Esophagus squamous epithelium (tissue), 5 donors: Measurements from ENCODE around the gene PHOSPHO1. TPM values are rescaled to one million over a fixed set of nuclear protein-coding genes. Genes with fewer than 3 reads are reported as not detected.

ENCODE experiments used
- DNase-seq: peaks from one replicate; lab custom pipeline; 2025; lab: John Stamatoyannopoulos, UW
- H3K27ac ChIP-seq, 4 donors: fragments of 200-600 bp; sonication (generic); one replicate each; pipeline ENCODE4 v1.5.1; 2016 to 2019; ENCODE audit warnings: mild to moderate bottlenecking in 1 of 4
- H3K27me3 ChIP-seq, 4 donors: fragments of 200-600 bp; sonication (generic); 1 replicate in 3 of 4; 2 replicates in 1 of 4; pipeline versions ENCODE4 v1.5.1 to v1.6.0; 2017 to 2021; ENCODE audit warnings: antibody characterized with exemption in 1 of 4
- H3K36me3 ChIP-seq, 3 donors: fragments of 200-600 bp; sonication (generic); one replicate each; pipeline ENCODE4 v1.5.1; 2016 to 2019
- H3K4me1 ChIP-seq, 3 donors: fragments of 200-600 bp; sonication (generic); one replicate each; pipeline ENCODE4 v1.5.1; 2017 to 2019
- H3K4me3 ChIP-seq, 4 donors: fragments of 200-600 bp; sonication (generic); 1 replicate in 3 of 4; 2 replicates in 1 of 4; pipeline ENCODE4 v1.5.1; 2016 to 2019; ENCODE audit warnings: mild to moderate bottlenecking in 2 of 4, moderate library complexity in 1 of 4
- H3K9me3 ChIP-seq, 3 donors: fragments of 200-600 bp; sonication (generic); one replicate each; pipeline ENCODE4 v1.5.1; 2016 to 2019
- POLR2A ChIP-seq, 4 donors: fragments of 450-650 bp; IDR thresholded peaks; one replicate each; pipeline ENCODE4 v1.6.1; 2017; ENCODE audit warnings: antibody characterized with exemption in 4 of 4, mild to moderate bottlenecking in 4 of 4, moderate library complexity in 3 of 4
- WGBS, 2 donors: methylation state at CpG; one replicate each; pipeline ENCODE4 v1.1.5; 2018; 5-methylcytosine and 5-hydroxymethylcytosine counted together
- intact Hi-C: fragments of 100-400 bp; cut with DNase I; formaldehyde crosslinking; loops from one replicate; pipeline ENCODE4 v1.15.0; 2022
- total RNA-seq, 4 donors: library from RNA; depleted of rRNA; stranded (reverse); fragments of >200 nt; gene quantifications; one replicate each; pipeline ENCODE4 v1.1.0, GENCODE V29; 2016
- TF ChIP-seq, protein P1 (sequence below), 6 experiments: fragments of 450-650 bp in 4 of 6; fragments of 200-600 bp in 2 of 6; sonication (generic) in 2 of 6; IDR thresholded peaks; one replicate each; pipeline ENCODE4 v1.5.1; 2016 to 2019; ENCODE audit warnings: antibody characterized with exemption in 6 of 6, mild to moderate bottlenecking in 4 of 6, moderate library complexity in 4 of 6
- donor health status: DM: yes; HTN: yes; CAD: no.

The PHOSPHO1 gene
- total RNA-seq, 4 donors from 2014 or later: 0.38 to 2.4 TPM; not detected in 2

GRCh38 chr17:49193513-49194296, 36.9 kb downstream of the PHOSPHO1 start:
- WGBS, 2 donors: 7 to 9% methylated on average over 17 of the region's 21 CpGs
- Histone ChIP-seq H3K4me1 (peaks cover 0 to 31% (median 0%) of the 10 kb centered on the region in 3 donors), H3K27me3 (no peaks in the 10 kb centered on the region), H3K9me3 (no peaks in the 10 kb centered on the region), H3K27ac (peak overlapping the region; percentile 62 to 96 (median 86)), H3K36me3 (no peaks in the 10 kb centered on the region), H3K4me3 (peak overlapping the region; percentile 48 to 88 (median 84))
- no peak for DNase-seq
- intact Hi-C loops: no loop called here
- peak in 1 of 4 donors; percentile 20 for TF ChIP-seq POLR2A (IDR thresholded peaks at IDR 0.05)
- TF ChIP-seq, protein P1, sequence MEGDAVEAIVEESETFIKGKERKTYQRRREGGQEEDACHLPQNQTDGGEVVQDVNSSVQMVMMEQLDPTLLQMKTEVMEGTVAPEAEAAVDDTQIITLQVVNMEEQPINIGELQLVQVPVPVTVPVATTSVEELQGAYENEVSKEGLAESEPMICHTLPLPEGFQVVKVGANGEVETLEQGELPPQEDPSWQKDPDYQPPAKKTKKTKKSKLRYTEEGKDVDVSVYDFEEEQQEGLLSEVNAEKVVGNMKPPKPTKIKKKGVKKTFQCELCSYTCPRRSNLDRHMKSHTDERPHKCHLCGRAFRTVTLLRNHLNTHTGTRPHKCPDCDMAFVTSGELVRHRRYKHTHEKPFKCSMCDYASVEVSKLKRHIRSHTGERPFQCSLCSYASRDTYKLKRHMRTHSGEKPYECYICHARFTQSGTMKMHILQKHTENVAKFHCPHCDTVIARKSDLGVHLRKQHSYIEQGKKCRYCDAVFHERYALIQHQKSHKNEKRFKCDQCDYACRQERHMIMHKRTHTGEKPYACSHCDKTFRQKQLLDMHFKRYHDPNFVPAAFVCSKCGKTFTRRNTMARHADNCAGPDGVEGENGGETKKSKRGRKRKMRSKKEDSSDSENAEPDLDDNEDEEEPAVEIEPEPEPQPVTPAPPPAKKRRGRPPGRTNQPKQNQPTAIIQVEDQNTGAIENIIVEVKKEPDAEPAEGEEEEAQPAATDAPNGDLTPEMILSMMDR (IDR thresholded peaks at IDR 0.05): no peak

DNA sequence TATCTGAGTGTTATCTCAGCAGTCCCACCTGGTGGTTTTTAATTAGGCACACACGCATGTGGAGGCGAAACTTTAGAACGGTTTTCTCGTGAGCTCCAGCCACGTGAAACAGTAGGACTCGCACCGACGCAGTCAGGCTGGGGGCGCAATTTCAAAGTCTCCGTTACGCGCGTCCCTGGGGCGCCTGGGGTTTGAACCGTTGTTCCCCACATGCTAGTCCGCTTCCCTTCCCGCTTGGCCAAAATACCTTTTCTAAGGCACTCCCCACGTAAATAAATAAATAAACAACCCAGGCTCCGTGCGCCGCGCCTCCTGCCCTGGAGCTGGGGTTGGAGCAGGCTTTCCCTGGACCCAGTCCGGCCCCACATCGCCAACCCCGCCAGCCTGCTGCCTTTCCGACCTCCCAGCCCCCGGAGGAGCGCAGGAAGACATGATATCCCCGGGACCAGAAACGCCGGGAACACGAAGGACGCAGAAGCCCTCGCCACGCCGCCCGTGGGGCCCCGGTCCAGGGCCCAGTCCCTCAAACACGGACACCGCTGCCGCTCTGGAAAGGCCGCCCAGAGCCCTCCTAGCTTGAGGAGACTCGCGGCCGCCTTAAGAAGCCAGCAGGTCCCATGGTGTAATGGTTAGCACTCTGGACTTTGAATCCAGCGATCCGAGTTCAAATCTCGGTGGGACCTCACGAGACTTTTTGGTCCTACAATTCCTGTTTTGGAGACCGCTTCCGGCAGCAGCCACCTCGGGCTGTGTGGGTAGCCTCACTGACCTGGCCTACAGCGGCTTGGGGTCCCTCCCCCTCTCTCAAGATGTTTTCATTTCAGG, 38.5 kb downstream of the PHOSPHO1 start:
- peaks cover 0 to 31% (median 0%) of the 10 kb centered on the region in 3 donors for H3K4me1 ChIP-seq
- H3K27ac ChIP-seq: peak overlapping the region; percentile 89 to 98 (median 96)
- no peak for DNase-seq
- TF ChIP-seq, protein P1 (IDR thresholded peaks at IDR 0.05): peak in 3 of 6 experiments; percentile 12 to 33 (median 25)
- TF ChIP-seq POLR2A (IDR thresholded peaks at IDR 0.05): peak in 2 of 4 donors; percentile 18 to 41
- H3K4me3 ChIP-seq: peak overlapping the region; percentile 48 to 88 (median 84)
- 0% methylated on average over 8 to 15 of the region's 53 CpGs for WGBS, 2 donors
- no peaks in the 10 kb centered on the region for H3K9me3 ChIP-seq
- H3K36me3 ChIP-seq: no peaks in the 10 kb centered on the region
- intact Hi-C loops: no loop called here
- no peaks in the 10 kb centered on the region for H3K27me3 ChIP-seq

GRCh38 chr17:49191409-49191916, 39.1 kb downstream of the PHOSPHO1 start:
- H3K4me3 ChIP-seq: peak overlapping the region; percentile 48 to 88 (median 84)
- intact Hi-C loops: no loop called here
- peak overlapping the region; percentile 89 to 98 (median 96) for H3K27ac ChIP-seq
- WGBS, 2 donors: 2 to 4% methylated on average over 8 of the region's 8 CpGs
- peaks cover 0 to 31% (median 0%) of the 10 kb centered on the region in 3 donors for H3K4me1 ChIP-seq
- DNase-seq: no peak
- no peak for TF ChIP-seq POLR2A (IDR thresholded peaks at IDR 0.05)
- TF ChIP-seq, protein P1 (IDR thresholded peaks at IDR 0.05): no peak
- H3K36me3 ChIP-seq: no peaks in the 10 kb centered on the region
- no peaks in the 10 kb centered on the region for H3K27me3 ChIP-seq
- H3K9me3 ChIP-seq: no peaks in the 10 kb centered on the region

GRCh38 chr17:49190932-49191331, 39.7 kb downstream of the PHOSPHO1 start:
- 32 to 38% methylated on average over 4 of the region's 4 CpGs for WGBS, 2 donors
- H3K36me3 ChIP-seq: no peaks in the 10 kb centered on the region
- H3K9me3 ChIP-seq: no peaks in the 10 kb centered on the region
- intact Hi-C loops: no loop called here
- no peak for TF ChIP-seq POLR2A (IDR thresholded peaks at IDR 0.05)
- TF ChIP-seq, protein P1 (IDR thresholded peaks at IDR 0.05): no peak
- no peak for DNase-seq
- peak overlapping the region in 3 of 4 donors; percentile 9 to 96 (median 95) for H3K27ac ChIP-seq
- H3K27me3 ChIP-seq: no peaks in the 10 kb centered on the region
- H3K4me1 ChIP-seq: peaks cover 0 to 31% (median 0%) of the 10 kb centered on the region in 3 donors
- no peak overlapping the region for H3K4me3 ChIP-seq
